SU-DHL-6 (cell line): ENCODE results near the gene MMP11.

Source experiments
- CTCF ChIP-seq: fragments of 200-600 bp; sonication (generic); IDR thresholded peaks from one replicate; pipeline ENCODE4 v1.5.1; 2017; ENCODE audit warnings: antibody characterized with exemption, mild to moderate bottlenecking, low read length, moderate library complexity; ENCODE audit not compliant: insufficient read depth, poor library complexity, severe bottlenecking
- EZH2phosphoT487 ChIP-seq: fragments of 200-600 bp; sonication (generic), shearing (Covaris generic); conservative IDR thresholded peaks from 2 replicates; pipeline ENCODE4 v1.6.1; 2018; ENCODE audit warnings: mild to moderate bottlenecking, antibody characterized with exemption, low read length, moderate library complexity, mixed read lengths

GRCh38 chr22:23752750-23753149 lies 19.9 kb upstream of the MMP11 start:
- TF ChIP-seq CTCF: no peak
- TF ChIP-seq EZH2phosphoT487: no peak
